GM12878 (cell line): Measurements from ENCODE around the gene ARHGDIA. TPM values are rescaled to one million over a fixed set of nuclear protein-coding genes. Genes with fewer than 3 reads are reported as not detected.

Source experiments
- ATAC-seq: fragments of 200-7000 bp; cut with Tn5 transposase; 3 replicates; pipeline ENCODE4 v1.9.1; 2020; ENCODE audit warnings: mild to moderate bottlenecking, moderate library complexity
- BruUV-seq: library from RNA; stranded (reverse); fragments of 400-500 nt; replicated peaks from 2 replicates; lab custom pipeline; 2021; lab: Mats Ljungman, UMichigan
- CTCF ChIA-PET: fragments of 300-600 bp; sonication (Branson Sonifier 250); formaldehyde crosslinking; extraction: SDS; loops from one replicate; lab custom pipeline; 2021; ENCODE audit warnings: inconsistent platforms; lab: Yijun Ruan, JAX
- POLR2A ChIA-PET: fragments of 350-600 bp; formaldehyde crosslinking; extraction: SDS; loops from one replicate; lab custom pipeline; 2021; ENCODE audit warnings: inconsistent platforms; lab: Charles Lee
- RAD21 ChIA-PET: fragments of 300-600 bp; sonication (Branson Sonifier 250); formaldehyde crosslinking; loops from one replicate; lab custom pipeline; 2023; ENCODE audit warnings: antibody characterized with exemption; ENCODE audit not compliant: unreplicated experiment; lab: Charles Lee
- SMC1A ChIA-PET: fragments of 300-600 bp; sonication (Branson Sonifier 250); formaldehyde crosslinking; loops from one replicate; lab custom pipeline; 2023; ENCODE audit not compliant: unreplicated experiment, uncharacterized antibody; lab: Charles Lee
- DNase-seq: peaks from one replicate; pipeline ENCODE4 v3.0.0-alpha.2; 2011; ENCODE audit warnings: low read depth, low spot score
- FAIRE-seq: peaks from 3 replicates; lab custom pipeline; 2011; peaks lifted over from hg19 to GRCh38; lab: Jason Lieb, UNC
- H2AFZ ChIP-seq: 2 replicates; pipeline ENCODE4 v1.6.0; 2011; ENCODE audit warnings: low read depth, low read length, control low read depth; ENCODE audit not compliant: control insufficient read depth
- H3K27ac ChIP-seq: 2 replicates; pipeline ENCODE4 v1.5.1; 2011; ENCODE audit warnings: control low read depth; ENCODE audit not compliant: control insufficient read depth, insufficient read depth
- H3K27me3 ChIP-seq, 2 experiments: replicated peaks in 1 of 2; 2 replicates each; pipeline versions ENCODE4 v1.6.0 to v1.6.1; 2011; ENCODE audit warnings: low read length in 1 of 2; ENCODE audit not compliant: control insufficient read depth in 2 of 2, insufficient read depth in 2 of 2
- H3K36me3 ChIP-seq, 2 experiments: 2 replicates each; pipeline ENCODE4 v1.5.1; 2011; ENCODE audit warnings: low read length in 1 of 2; ENCODE audit not compliant: control insufficient read depth in 2 of 2, insufficient read depth in 2 of 2
- H3K4me1 ChIP-seq: 2 replicates; pipeline ENCODE4 v1.6.1; 2011; ENCODE audit warnings: mild to moderate bottlenecking, low read length, moderate library complexity, mixed read lengths; ENCODE audit not compliant: control insufficient read depth, insufficient read depth
- H3K4me2 ChIP-seq: 2 replicates; pipeline ENCODE4 v1.6.0; 2011; ENCODE audit warnings: control low read depth; ENCODE audit not compliant: control insufficient read depth, insufficient read depth
- H3K4me3 ChIP-seq: fragments of 200-600 bp; sonication (generic); 2 replicates; pipeline ENCODE4 v1.5.1; 2016
- H3K79me2 ChIP-seq: 2 replicates; pipeline ENCODE4 v1.6.0; 2011; ENCODE audit warnings: low read length; ENCODE audit not compliant: control insufficient read depth, insufficient read depth
- H3K9ac ChIP-seq: 2 replicates; pipeline ENCODE4 v1.8.0; 2011; ENCODE audit warnings: low read length, control low read depth, mixed read lengths; ENCODE audit not compliant: control insufficient read depth, insufficient read depth
- H3K9me3 ChIP-seq: replicated peaks from 3 replicates; pipeline ENCODE4 v1.5.1; 2011; ENCODE audit warnings: mild to moderate bottlenecking, low read length; ENCODE audit not compliant: control insufficient read depth, insufficient read depth
- H4K20me1 ChIP-seq: 2 replicates; pipeline ENCODE4 v1.6.0; 2011; ENCODE audit not compliant: control insufficient read depth, insufficient read depth
- CREB1 ChIP-seq: IDR thresholded peaks from 2 replicates; pipeline ENCODE4 v1.6.1; 2012; ENCODE audit warnings: low read depth, mild to moderate bottlenecking, inconsistent platforms
- KDM1A ChIP-seq: fragments of 200-600 bp; sonication (generic); IDR thresholded peaks from 2 replicates; pipeline ENCODE4 v1.6.1; 2016; ENCODE audit warnings: borderline replicate concordance
- NFIC ChIP-seq: IDR thresholded peaks from 2 replicates; pipeline ENCODE4 v1.6.1; 2012; ENCODE audit warnings: low read depth, mild to moderate bottlenecking, inconsistent platforms, low read length, moderate library complexity
- NR2C1 ChIP-seq: fragments of 450-650 bp; IDR thresholded peaks from 2 replicates; pipeline ENCODE4 v1.6.1; 2017; ENCODE audit warnings: antibody characterized with exemption, mild to moderate bottlenecking, moderate library complexity
- TAF1 ChIP-seq: IDR thresholded peaks from 2 replicates; pipeline ENCODE4 v1.6.1; 2011; ENCODE audit warnings: mild to moderate bottlenecking, low read depth, low read length, borderline replicate concordance
- WGBS: methylation state at CpG from one replicate; pipeline ENCODE4 v1.1.6; 2016; ENCODE audit warnings: low lambda C conversion rate; ENCODE audit not compliant: insufficient replicate concordance, insufficient coverage; ENCODE audit errors: missing lambda C conversion rate; 5-methylcytosine and 5-hydroxymethylcytosine counted together
- in situ Hi-C: fragments of 300-500 bp; cut with MboI; formaldehyde crosslinking; loops from 9 replicates; pipeline ENCODE4 v1.14.3; 2018; ENCODE audit warnings: mixed read lengths
- intact Hi-C: fragments of 100-400 bp; cut with micrococcal nuclease; formaldehyde crosslinking; loops from one replicate; pipeline ENCODE4 v1.14.2; 2022; ENCODE audit not compliant: unreplicated experiment
- polyA plus RNA-seq, 11 experiments: library from polyadenylated mRNA; depleted of rRNA in 4 of 11; unstranded in 6 of 11; stranded (reverse) in 5 of 11; fragments of >200 nt; fragmentation: Nextera tagmentation in 4 of 11; fragmentation: Illumina TruSeq in 1 of 11; extraction: Ambion mirVana in 4 of 11; extraction: Trizol in 1 of 11; gene quantifications; 1 replicate in 1 of 11; 2 replicates in 10 of 11; pipeline versions ENCODE4 v1.2.1 to v1.2.3, GENCODE V29; 2011 to 2016; ENCODE audit warnings: inconsistent platforms in 2 of 11, missing spikeins in 2 of 11, low read depth in 1 of 11
- total RNA-seq, 4 experiments: library from RNA; depleted of rRNA in 3 of 4; stranded (reverse); fragments of >200 nt in 3 of 4; fragmentation: Illumina TruSeq in 1 of 4; extraction: Trizol in 1 of 4; gene quantifications; 2 replicates each; pipeline versions ENCODE4 v1.2.1 to v1.2.3, GENCODE V29; 2013 to 2021
- TF ChIP-seq, protein P1 (sequence below): fragments of 450-650 bp; IDR thresholded peaks from 2 replicates; pipeline ENCODE4 v1.6.1; 2016; ENCODE audit warnings: mild to moderate bottlenecking
- TF ChIP-seq, protein P2 (sequence below): fragments of 450-650 bp; IDR thresholded peaks from 2 replicates; pipeline ENCODE4 v1.6.1; 2017; ENCODE audit warnings: mild to moderate bottlenecking, moderate library complexity

Gene ARHGDIA
- total and polyA plus RNA-seq, 10 of the 15 experiments (the other 5 are each of a cell fraction or from before 2014, with no cell fraction given): 17.9 to 552 (median 169) TPM

DNA sequence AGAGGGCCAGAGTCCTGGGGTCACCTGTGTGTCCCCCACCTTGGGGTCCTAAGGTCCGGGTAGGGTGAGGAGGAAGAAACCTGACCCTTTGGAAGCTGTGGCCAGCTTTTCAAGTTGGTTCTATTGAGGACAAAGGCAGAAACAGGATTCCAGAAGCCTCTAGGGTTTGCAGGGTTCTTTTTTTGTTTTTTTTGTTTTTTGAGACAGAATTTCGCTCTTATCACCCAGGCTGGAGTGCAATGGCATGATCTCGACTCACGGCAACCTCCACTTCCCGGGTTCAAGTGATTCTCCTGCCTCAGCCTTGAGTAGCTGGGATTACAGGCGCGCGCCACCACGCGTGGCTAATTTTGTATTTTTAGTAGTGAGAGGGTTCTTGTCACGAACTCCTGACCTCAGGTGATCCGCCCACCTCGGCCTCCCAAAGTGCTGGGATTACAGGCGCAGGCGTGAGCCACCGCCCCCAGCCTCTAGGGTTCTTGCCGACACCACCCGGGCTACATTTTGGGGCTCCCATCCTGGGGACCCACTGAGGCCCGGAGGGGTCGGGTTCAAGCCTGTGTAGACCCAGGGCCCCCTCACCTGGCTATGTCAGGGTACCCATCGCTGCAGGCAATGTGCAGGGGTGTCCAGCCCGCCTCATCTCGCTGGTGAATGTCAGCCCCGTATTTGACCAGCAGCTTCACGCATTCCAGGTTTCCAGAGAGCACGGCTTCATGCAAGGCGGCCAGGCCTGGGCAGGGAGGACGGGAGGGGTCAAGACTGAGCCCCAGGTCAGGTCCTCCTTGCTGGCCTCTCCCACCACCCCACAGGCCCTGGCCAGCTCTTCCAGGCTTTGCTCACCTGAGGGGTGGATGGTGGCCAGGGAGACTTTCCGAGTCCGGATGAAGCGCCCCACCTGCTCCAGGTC is 37.0 kb downstream of the ARHGDIA start:
- intact Hi-C loops: no loop called here

More for the DNA sequence above, 37.0 kb downstream of the ARHGDIA start:
- ATAC-seq: no peak
- in situ Hi-C loops: no loop called here
- POLR2A ChIA-PET: interaction anchor here (1.2 to 3.0 kb wide), 6 partner anchors 25 to 188 kb away, joined by 3 to 15 read pairs (median 6); partner anchors contain the start of genes CENPX, MRPL12 and P4HB
- Histone ChIP-seq H3K4me3 (peak overlapping the region; percentile 92), H3K27me3 (no peaks in the 10 kb centered on the region), H3K4me1 (peaks cover 16% of the 10 kb centered on the region), H3K9me3 (no peaks in the 10 kb centered on the region), H3K9ac (peak overlapping the region; percentile 84), H3K36me3 (no peaks in the 10 kb centered on the region), H2AFZ (no peak overlapping the region; the same call in none of the 2 replicates), H4K20me1 (no peaks in the 10 kb centered on the region), H3K79me2 (peaks cover 13% of the 10 kb centered on the region), H3K4me2 (peak overlapping the region; percentile 78), H3K27ac (peak overlapping the region; percentile 85)
- BruUV-seq: no TSS peak
- RAD21 ChIA-PET: interaction anchor here (1.4 kb wide), 1 partner anchor 99 kb away, joined by 3 read pairs; no protein-coding TSS in a partner anchor
- 84% methylated on average over 31 of the region's 31 CpGs for WGBS
- TF ChIP-seq, protein P1, sequence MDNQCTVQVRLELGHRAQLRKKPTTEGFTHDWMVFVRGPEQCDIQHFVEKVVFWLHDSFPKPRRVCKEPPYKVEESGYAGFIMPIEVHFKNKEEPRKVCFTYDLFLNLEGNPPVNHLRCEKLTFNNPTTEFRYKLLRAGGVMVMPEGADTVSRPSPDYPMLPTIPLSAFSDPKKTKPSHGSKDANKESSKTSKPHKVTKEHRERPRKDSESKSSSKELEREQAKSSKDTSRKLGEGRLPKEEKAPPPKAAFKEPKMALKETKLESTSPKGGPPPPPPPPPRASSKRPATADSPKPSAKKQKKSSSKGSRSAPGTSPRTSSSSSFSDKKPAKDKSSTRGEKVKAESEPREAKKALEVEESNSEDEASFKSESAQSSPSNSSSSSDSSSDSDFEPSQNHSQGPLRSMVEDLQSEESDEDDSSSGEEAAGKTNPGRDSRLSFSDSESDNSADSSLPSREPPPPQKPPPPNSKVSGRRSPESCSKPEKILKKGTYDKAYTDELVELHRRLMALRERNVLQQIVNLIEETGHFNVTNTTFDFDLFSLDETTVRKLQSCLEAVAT: peak; percentile 86
- TF ChIP-seq KDM1A (no peak), TAF1 (no peak), CREB1 (no peak), NFIC (no peak), NR2C1 (peak; percentile 31; the same call in 1 of the 2 replicates)
- TF ChIP-seq, protein P2, sequence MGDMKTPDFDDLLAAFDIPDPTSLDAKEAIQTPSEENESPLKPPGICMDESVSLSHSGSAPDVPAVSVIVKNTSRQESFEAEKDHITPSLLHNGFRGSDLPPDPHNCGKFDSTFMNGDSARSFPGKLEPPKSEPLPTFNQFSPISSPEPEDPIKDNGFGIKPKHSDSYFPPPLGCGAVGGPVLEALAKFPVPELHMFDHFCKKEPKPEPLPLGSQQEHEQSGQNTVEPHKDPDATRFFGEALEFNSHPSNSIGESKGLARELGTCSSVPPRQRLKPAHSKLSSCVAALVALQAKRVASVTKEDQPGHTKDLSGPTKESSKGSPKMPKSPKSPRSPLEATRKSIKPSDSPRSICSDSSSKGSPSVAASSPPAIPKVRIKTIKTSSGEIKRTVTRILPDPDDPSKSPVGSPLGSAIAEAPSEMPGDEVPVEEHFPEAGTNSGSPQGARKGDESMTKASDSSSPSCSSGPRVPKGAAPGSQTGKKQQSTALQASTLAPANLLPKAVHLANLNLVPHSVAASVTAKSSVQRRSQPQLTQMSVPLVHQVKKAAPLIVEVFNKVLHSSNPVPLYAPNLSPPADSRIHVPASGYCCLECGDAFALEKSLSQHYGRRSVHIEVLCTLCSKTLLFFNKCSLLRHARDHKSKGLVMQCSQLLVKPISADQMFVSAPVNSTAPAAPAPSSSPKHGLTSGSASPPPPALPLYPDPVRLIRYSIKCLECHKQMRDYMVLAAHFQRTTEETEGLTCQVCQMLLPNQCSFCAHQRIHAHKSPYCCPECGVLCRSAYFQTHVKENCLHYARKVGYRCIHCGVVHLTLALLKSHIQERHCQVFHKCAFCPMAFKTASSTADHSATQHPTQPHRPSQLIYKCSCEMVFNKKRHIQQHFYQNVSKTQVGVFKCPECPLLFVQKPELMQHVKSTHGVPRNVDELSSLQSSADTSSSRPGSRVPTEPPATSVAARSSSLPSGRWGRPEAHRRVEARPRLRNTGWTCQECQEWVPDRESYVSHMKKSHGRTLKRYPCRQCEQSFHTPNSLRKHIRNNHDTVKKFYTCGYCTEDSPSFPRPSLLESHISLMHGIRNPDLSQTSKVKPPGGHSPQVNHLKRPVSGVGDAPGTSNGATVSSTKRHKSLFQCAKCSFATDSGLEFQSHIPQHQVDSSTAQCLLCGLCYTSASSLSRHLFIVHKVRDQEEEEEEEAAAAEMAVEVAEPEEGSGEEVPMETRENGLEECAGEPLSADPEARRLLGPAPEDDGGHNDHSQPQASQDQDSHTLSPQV: no peak
- no peak for FAIRE-seq
- DNase-seq: no peak
- CTCF ChIA-PET: interaction anchor here (0.6 to 1.9 kb wide), 6 partner anchors 11 to 150 kb away, joined by 3 to 8 read pairs (median 3); partner anchors contain the start of genes ARL16 and HGS
- SMC1A ChIA-PET: interaction anchor here (1.3 to 1.8 kb wide), 2 partner anchors 25 to 99 kb away, joined by 5 to 6 read pairs; no protein-coding TSS in a partner anchor
